ENCODE results near the gene VDAC2. TPM values are rescaled to one million over a fixed set of nuclear protein-coding genes. Genes with fewer than 3 reads are reported as not detected.

Gene VDAC2
- total and polyA plus RNA-seq, 7 experiments from 2014 or later, result 82.8 to 193 (median 133) TPM

GRCh38 chr10:75260990-75261389 is 50.4 kb downstream of the VDAC2 start:
- Mint-ChIP-seq H3K4me1 (peaks cover 0 to 2% (median 0%) of the 10 kb centered on the region in 7 donors), H3K36me3 (peaks cover 0 to 4% (median 0%) of the 10 kb centered on the region in 5 donors), H3K27ac (no peak overlapping the region), H3K9me3 (peaks cover 0 to 3% (median 0%) of the 10 kb centered on the region in 11 donors), H3K27me3 (peaks cover 0 to 4% (median 0%) of the 10 kb centered on the region in 5 donors), H3K4me3 (no peak overlapping the region)
- no peak for ATAC-seq
- ChIA-PET CTCF (no interaction called here), POLR2A (no interaction called here)
- no peak for DNase-seq
- Histone ChIP-seq H3K27ac (ENCODE audit: low read depth, low read length) (no peak overlapping the region), H3K36me3 (ENCODE audit: control insufficient read depth in 2 of 3, insufficient read depth in 3 of 3, low read length in 3 of 3) (no peaks in the 10 kb centered on the region), H3K9me3 (ENCODE audit: control insufficient read depth in 2 of 3, low read length in 3 of 3) (no peaks in the 10 kb centered on the region), H3K4me3 (ENCODE audit: low read length) (no peak overlapping the region), H3K27me3 (ENCODE audit: control insufficient read depth in 2 of 2, insufficient read depth in 2 of 2, low read length in 2 of 2) (no peaks in the 10 kb centered on the region), H3K4me1 (ENCODE audit: control insufficient read depth in 2 of 2, insufficient read depth in 2 of 2, low read length in 2 of 2) (no peaks in the 10 kb centered on the region)
- intact Hi-C loops (cut with micrococcal nuclease), result no loop called here

- intact Hi-C loops (cut with micrococcal nuclease), result no loop called here
- peaks cover 0 to 3% (median 0%) of the 10 kb centered on the region in 11 donors for H3K9me3 Mint-ChIP-seq
- Histone ChIP-seq H3K27me3 (ENCODE audit: control insufficient read depth in 2 of 2, insufficient read depth in 2 of 2, low read length in 2 of 2) (no peaks in the 10 kb centered on the region), H3K27ac (ENCODE audit: low read depth, low read length) (no peak overlapping the region), H3K4me1 (ENCODE audit: control insufficient read depth in 2 of 2, insufficient read depth in 2 of 2, low read length in 2 of 2) (no peaks in the 10 kb centered on the region), H3K4me3 (ENCODE audit: low read length) (no peak overlapping the region), H3K36me3 (ENCODE audit: control insufficient read depth in 2 of 3, insufficient read depth in 3 of 3, low read length in 3 of 3) (no peaks in the 10 kb centered on the region), H3K9me3 (ENCODE audit: control insufficient read depth in 2 of 3, low read length in 3 of 3) (no peaks in the 10 kb centered on the region)
- peaks cover 0 to 4% (median 0%) of the 10 kb centered on the region in 5 donors for H3K27me3 Mint-ChIP-seq
- H3K4me1 Mint-ChIP-seq, result peaks cover 0 to 2% (median 0%) of the 10 kb centered on the region in 7 donors
- ChIA-PET CTCF (no interaction called here), POLR2A (interaction anchor here (0.6 kb wide), 1 partner anchor 118 kb away, joined by 3 read pairs; no protein-coding TSS in a partner anchor)
- peaks cover 0 to 4% (median 0%) of the 10 kb centered on the region in 5 donors for H3K36me3 Mint-ChIP-seq
- DNase-seq (no peak), ATAC-seq (no peak)
- no peak overlapping the region for H3K4me3 Mint-ChIP-seq
- H3K27ac Mint-ChIP-seq, result no peak overlapping the region
Observed at GRCh38 chr10:75261813-75262705, 51.5 kb downstream of the VDAC2 start.

GRCh38 chr10:75263806-75264205 is 53.2 kb downstream of the VDAC2 start:
- H3K27ac ChIP-seq (ENCODE audit: low read depth, low read length), result no peak overlapping the region
- POLR2A ChIA-PET, result no interaction called here
- H3K4me1 Mint-ChIP-seq, result peaks cover 0 to 2% (median 0%) of the 10 kb centered on the region in 7 donors
- no peak overlapping the region for H3K27ac Mint-ChIP-seq
- no peak for ATAC-seq
- H3K36me3 Mint-ChIP-seq, result peaks cover 0 to 4% (median 0%) of the 10 kb centered on the region in 5 donors
- H3K9me3 Mint-ChIP-seq, result peaks cover 0 to 3% (median 0%) of the 10 kb centered on the region in 11 donors
- H3K27me3 ChIP-seq (ENCODE audit: control insufficient read depth in 2 of 2, insufficient read depth in 2 of 2, low read length in 2 of 2), result no peaks in the 10 kb centered on the region
- CTCF ChIA-PET, result no interaction called here
- no peak for DNase-seq
- no peaks in the 10 kb centered on the region for H3K9me3 ChIP-seq (ENCODE audit: control insufficient read depth in 2 of 3, low read length in 3 of 3)
- H3K4me3 Mint-ChIP-seq, result no peak overlapping the region
- H3K27me3 Mint-ChIP-seq, result peaks cover 0 to 4% (median 0%) of the 10 kb centered on the region in 5 donors
- no peak overlapping the region for H3K4me3 ChIP-seq (ENCODE audit: low read length)
- intact Hi-C loops (cut with micrococcal nuclease), result no loop called here
- no peaks in the 10 kb centered on the region for H3K4me1 ChIP-seq (ENCODE audit: control insufficient read depth in 2 of 2, insufficient read depth in 2 of 2, low read length in 2 of 2)
- no peaks in the 10 kb centered on the region for H3K36me3 ChIP-seq (ENCODE audit: control insufficient read depth in 2 of 3, insufficient read depth in 3 of 3, low read length in 3 of 3)

GRCh38 chr10:75265856-75266255 is 55.3 kb downstream of the VDAC2 start:
- peaks cover 0 to 4% (median 0%) of the 10 kb centered on the region in 5 donors for H3K27me3 Mint-ChIP-seq
- ATAC-seq (no peak), DNase-seq (no peak)
- no peaks in the 10 kb centered on the region for H3K36me3 Mint-ChIP-seq
- Histone ChIP-seq H3K27me3 (ENCODE audit: control insufficient read depth in 2 of 2, insufficient read depth in 2 of 2, low read length in 2 of 2) (no peaks in the 10 kb centered on the region), H3K27ac (ENCODE audit: low read depth, low read length) (no peak overlapping the region), H3K4me1 (ENCODE audit: control insufficient read depth in 2 of 2, insufficient read depth in 2 of 2, low read length in 2 of 2) (no peaks in the 10 kb centered on the region), H3K4me3 (ENCODE audit: low read length) (no peak overlapping the region), H3K9me3 (ENCODE audit: control insufficient read depth in 2 of 3, low read length in 3 of 3) (no peaks in the 10 kb centered on the region), H3K36me3 (ENCODE audit: control insufficient read depth in 2 of 3, insufficient read depth in 3 of 3, low read length in 3 of 3) (no peaks in the 10 kb centered on the region)
- peaks cover 0 to 2% (median 0%) of the 10 kb centered on the region in 11 donors for H3K9me3 Mint-ChIP-seq
- H3K4me3 Mint-ChIP-seq, result no peak overlapping the region
- ChIA-PET POLR2A (no interaction called here), CTCF (no interaction called here)
- H3K4me1 Mint-ChIP-seq, result peaks cover 0 to 2% (median 0%) of the 10 kb centered on the region in 7 donors
- H3K27ac Mint-ChIP-seq, result no peak overlapping the region
- intact Hi-C loops (cut with micrococcal nuclease), result no loop called here

GRCh38 chr10:75266945-75267344 is 56.3 kb downstream of the VDAC2 start:
- intact Hi-C loops (cut with micrococcal nuclease), result no loop called here
- POLR2A ChIA-PET, result no interaction called here
- H3K4me3 Mint-ChIP-seq, result no peak overlapping the region
- no peak overlapping the region for H3K27ac Mint-ChIP-seq
- Histone ChIP-seq H3K27ac (ENCODE audit: low read depth, low read length) (no peak overlapping the region), H3K4me3 (ENCODE audit: low read length) (no peak overlapping the region), H3K4me1 (ENCODE audit: control insufficient read depth in 2 of 2, insufficient read depth in 2 of 2, low read length in 2 of 2) (no peaks in the 10 kb centered on the region), H3K27me3 (ENCODE audit: control insufficient read depth in 2 of 2, insufficient read depth in 2 of 2, low read length in 2 of 2) (no peaks in the 10 kb centered on the region), H3K9me3 (ENCODE audit: control insufficient read depth in 2 of 3, low read length in 3 of 3) (no peaks in the 10 kb centered on the region), H3K36me3 (ENCODE audit: control insufficient read depth in 2 of 3, insufficient read depth in 3 of 3, low read length in 3 of 3) (no peaks in the 10 kb centered on the region)
- DNase-seq (no peak), ATAC-seq (no peak)
- CTCF ChIA-PET, result no interaction called here
- H3K27me3 Mint-ChIP-seq, result peaks cover 0 to 4% (median 0%) of the 10 kb centered on the region in 5 donors
- no peaks in the 10 kb centered on the region for H3K36me3 Mint-ChIP-seq
- peaks cover 0 to 2% (median 0%) of the 10 kb centered on the region in 7 donors for H3K4me1 Mint-ChIP-seq
- peaks cover 0 to 2% (median 0%) of the 10 kb centered on the region in 11 donors for H3K9me3 Mint-ChIP-seq

- Histone ChIP-seq H3K27me3 (ENCODE audit: control insufficient read depth in 2 of 2, insufficient read depth in 2 of 2, low read length in 2 of 2) (no peaks in the 10 kb centered on the region), H3K4me1 (ENCODE audit: control insufficient read depth in 2 of 2, insufficient read depth in 2 of 2, low read length in 2 of 2) (no peaks in the 10 kb centered on the region), H3K27ac (ENCODE audit: low read depth, low read length) (no peak overlapping the region), H3K36me3 (ENCODE audit: control insufficient read depth in 2 of 3, insufficient read depth in 3 of 3, low read length in 3 of 3) (no peaks in the 10 kb centered on the region), H3K4me3 (ENCODE audit: low read length) (no peak overlapping the region), H3K9me3 (ENCODE audit: control insufficient read depth in 2 of 3, low read length in 3 of 3) (no peaks in the 10 kb centered on the region)
- Mint-ChIP-seq H3K4me3 (no peak overlapping the region), H3K36me3 (peaks cover 0 to 3% (median 0%) of the 10 kb centered on the region in 5 donors), H3K4me1 (peaks cover 0 to 2% (median 0%) of the 10 kb centered on the region in 7 donors), H3K9me3 (peaks cover 0 to 2% (median 0%) of the 10 kb centered on the region in 11 donors), H3K27ac (no peak overlapping the region), H3K27me3 (peaks cover 0 to 4% (median 0%) of the 10 kb centered on the region in 5 donors)
- DNase-seq (no peak), ATAC-seq (no peak)
- intact Hi-C loops (cut with micrococcal nuclease), result no loop called here
- CTCF ChIA-PET, result no interaction called here
- POLR2A ChIA-PET, result no interaction called here
Observed at GRCh38 chr10:75269605-75270004, 59.0 kb downstream of the VDAC2 start.

Data from naive thymus-derived CD4-positive, alpha-beta T cell (primary cell).